HCT116 (cell line): ENCODE measurements around the gene TLR1. TPM values are rescaled to one million over a fixed set of nuclear protein-coding genes. Genes with fewer than 3 reads are reported as not detected.

ENCODE experiments used
- ATAC-seq: fragments of 200-7000 bp; cut with Tn5 transposase; 2 replicates; pipeline ENCODE4 v1.9.1; 2020; ENCODE audit warnings: mild to moderate bottlenecking, moderate library complexity
- BruUV-seq: library from RNA; stranded (reverse); fragments of 400-500 nt; replicated peaks from 2 replicates; lab custom pipeline; 2021; lab: Mats Ljungman, UMichigan
- CTCF ChIA-PET: fragments of 300-600 bp; sonication (Branson Sonifier 250); formaldehyde crosslinking; loops from one replicate; lab custom pipeline; 2021; ENCODE audit warnings: antibody characterized with exemption; lab: Charles Lee
- POLR2A ChIA-PET: fragments of 300-600, 350-600 bp; sonication (Branson Sonifier 250); formaldehyde crosslinking; loops from one replicate; lab custom pipeline; 2021; ENCODE audit warnings: antibody characterized with exemption; lab: Charles Lee
- RAD21 ChIA-PET, 2 experiments: fragments of 300-600 bp; sonication (Branson Sonifier 250); formaldehyde crosslinking; loops; one replicate each; lab custom pipeline; 2023; ENCODE audit warnings: low total read pairs in 2 of 2; ENCODE audit not compliant: uncharacterized antibody in 2 of 2, unreplicated experiment in 2 of 2, low non-redundant PET in 1 of 2; lab: Charles Lee
- DNase-seq: peaks from one replicate; pipeline ENCODE4 v3.0.0-alpha.2; 2010; ENCODE audit warnings: low read depth, low spot score
- H2AFZ ChIP-seq: fragments of 200-600 bp; shearing (Covaris generic), sonication (generic); 2 replicates; pipeline ENCODE4 v1.6.1; 2017; ENCODE audit warnings: low read depth, mixed run types, mixed read lengths, antibody characterized with exemption, low read length; ENCODE audit not compliant: poor library complexity, severe bottlenecking
- H3K27ac ChIP-seq: 2 replicates; pipeline ENCODE4 v1.5.1; 2012; ENCODE audit warnings: low read depth, low read length
- H3K27me3 ChIP-seq: fragments of 200-600 bp; sonication (generic); 2 replicates; pipeline ENCODE4 v1.6.1; 2016; ENCODE audit warnings: mixed run types, low read length, mixed read lengths; ENCODE audit not compliant: insufficient read depth
- H3K36me3 ChIP-seq, 2 experiments: fragments of 200-500 bp in 1 of 2; fragments of 200-600 bp in 1 of 2; sonication (Bioruptor generic) in 1 of 2; sonication (generic) in 1 of 2; 2 replicates each; pipeline versions ENCODE4 v1.5.1 to v1.6.1; 2014 to 2016; ENCODE audit warnings: low read length in 2 of 2, inconsistent platforms in 1 of 2, mixed read lengths in 1 of 2, mixed run types in 1 of 2; ENCODE audit not compliant: insufficient read depth in 2 of 2, control insufficient read depth in 1 of 2
- H3K4me1 ChIP-seq, 2 experiments: fragments of 200-600 bp in 1 of 2; sonication (generic) in 1 of 2; 2 replicates each; pipeline versions ENCODE4 v1.5.1 to v1.6.1; 2012 to 2017; ENCODE audit warnings: low read length in 2 of 2, inconsistent platforms in 1 of 2, mild to moderate bottlenecking in 1 of 2, mixed read lengths in 1 of 2, mixed run types in 1 of 2, moderate library complexity in 1 of 2; ENCODE audit not compliant: insufficient read depth in 2 of 2, control insufficient read depth in 1 of 2
- H3K4me2 ChIP-seq: fragments of 200-600 bp; sonication (generic); 2 replicates; pipeline ENCODE4 v1.6.1; 2017; ENCODE audit warnings: mixed run types, low read length, mixed read lengths
- H3K4me3 ChIP-seq, 2 experiments: fragments of 200-600 bp in 1 of 2; sonication (generic) in 1 of 2; replicated peaks in 1 of 2; 2 replicates each; pipeline ENCODE4 v1.5.1; 2011 to 2016; ENCODE audit warnings: low read length in 2 of 2, control low read depth in 1 of 2, low read depth in 1 of 2, mild to moderate bottlenecking in 1 of 2, mixed read lengths in 1 of 2, mixed run types in 1 of 2
- H3K79me2 ChIP-seq: fragments of 200-600 bp; sonication (generic); 2 replicates; pipeline ENCODE4 v1.6.1; 2017; ENCODE audit warnings: mild to moderate bottlenecking, mixed run types, low read length, moderate library complexity, mixed read lengths; ENCODE audit not compliant: insufficient read depth
- H3K9ac ChIP-seq: fragments of 200-600 bp; sonication (generic); 2 replicates; pipeline ENCODE4 v1.6.1; 2016; ENCODE audit warnings: low read length, mixed read lengths
- H3K9me2 ChIP-seq: fragments of 200-600 bp; sonication (generic), shearing (Covaris generic); 2 replicates; pipeline ENCODE4 v1.6.1; 2017; ENCODE audit warnings: mixed run types, mild to moderate bottlenecking, moderate library complexity; ENCODE audit not compliant: insufficient read depth
- H3K9me3 ChIP-seq, 2 experiments: fragments of 200-500 bp in 1 of 2; fragments of 200-600 bp in 1 of 2; sonication (Bioruptor generic) in 1 of 2; sonication (generic) in 1 of 2; 2 replicates each; pipeline ENCODE4 v1.6.1; 2014 to 2017; ENCODE audit warnings: low read length in 2 of 2, mixed read lengths in 2 of 2, inconsistent platforms in 1 of 2, low read depth in 1 of 2, mild to moderate bottlenecking in 1 of 2, mixed run types in 1 of 2, moderate library complexity in 1 of 2; ENCODE audit not compliant: control insufficient read depth in 1 of 2, insufficient read depth in 1 of 2
- H4K20me1 ChIP-seq: fragments of 200-600 bp; sonication (generic), shearing (Covaris generic); 2 replicates; pipeline ENCODE4 v1.6.1; 2017; ENCODE audit warnings: mixed run types, mild to moderate bottlenecking, moderate library complexity; ENCODE audit not compliant: insufficient read depth
- EZH2 ChIP-seq: fragments of 200-600 bp; sonication (generic); IDR thresholded peaks from 2 replicates; pipeline ENCODE4 v1.6.1; 2017; ENCODE audit warnings: antibody characterized with exemption, mixed run types
- EZH2phosphoT487 ChIP-seq: fragments of 200-600 bp; IDR thresholded peaks from 2 replicates; pipeline ENCODE4 v1.6.1; 2018; ENCODE audit warnings: antibody characterized with exemption, borderline replicate concordance
- FOSL1 ChIP-seq: IDR thresholded peaks from 2 replicates; pipeline ENCODE4 v1.6.1; 2012; ENCODE audit warnings: low read depth
- JUND ChIP-seq: IDR thresholded peaks from 2 replicates; pipeline ENCODE4 v1.6.1; 2012
- MAX ChIP-seq: IDR thresholded peaks from 2 replicates; pipeline ENCODE4 v1.6.1; 2012
- POLR2A ChIP-seq: IDR thresholded peaks from 2 replicates; pipeline ENCODE4 v1.7.0; 2011; ENCODE audit warnings: borderline replicate concordance; ENCODE audit not compliant: insufficient read depth, insufficient read length; ENCODE audit errors: extremely low read depth
- POLR2AphosphoS5 ChIP-seq: IDR thresholded peaks from 2 replicates; pipeline ENCODE4 v1.6.1; 2011; ENCODE audit warnings: mild to moderate bottlenecking, low read depth, low read length, moderate library complexity
- RAD21 ChIP-seq: IDR thresholded peaks from 2 replicates; pipeline ENCODE4 v1.6.1; 2012; ENCODE audit warnings: low read depth, mild to moderate bottlenecking
- SRF ChIP-seq: IDR thresholded peaks from 2 replicates; pipeline ENCODE4 v1.6.1; 2012; ENCODE audit warnings: low read depth
- TCF7L2 ChIP-seq: IDR thresholded peaks from 2 replicates; pipeline ENCODE4 v1.7.0; 2011; ENCODE audit warnings: borderline replicate concordance, inconsistent platforms; ENCODE audit not compliant: insufficient read depth, insufficient read length; ENCODE audit errors: extremely low read depth
- YY1 ChIP-seq: IDR thresholded peaks from 2 replicates; pipeline ENCODE4 v1.6.1; 2011; ENCODE audit warnings: low read length, low read depth, moderate library complexity, mild to moderate bottlenecking; ENCODE audit not compliant: insufficient replicate concordance; ENCODE audit errors: extremely low read depth
- ZBTB33 ChIP-seq: IDR thresholded peaks from 2 replicates; pipeline ENCODE4 v1.6.1; 2011; ENCODE audit warnings: mild to moderate bottlenecking, low read length, moderate library complexity; ENCODE audit not compliant: insufficient replicate concordance; ENCODE audit errors: extremely low read depth
- intact Hi-C: fragments of 100-400 bp; cut with micrococcal nuclease; formaldehyde crosslinking; loops from 2 replicates; pipeline ENCODE4 v1.10.0; 2022
- total RNA-seq: library from RNA; stranded (reverse); gene quantifications from one replicate; pipeline ENCODE4 v1.2.1, GENCODE V29; 2021; ENCODE audit not compliant: unreplicated experiment

TLR1 gene
- total RNA-seq, 1 experiment from 2014 or later, result 1.4 TPM

GRCh38 chr4:38815885-38816782 lies 11.5 kb upstream of the TLR1 start:
- no peak for TF ChIP-seq RAD21
- TF ChIP-seq FOSL1, result no peak
- no peak for TF ChIP-seq TCF7L2
- no peak for TF ChIP-seq MAX
- TF ChIP-seq POLR2AphosphoS5, result no peak
- TF ChIP-seq ZBTB33, result no peak
- no peak for TF ChIP-seq EZH2phosphoT487
- no peak for TF ChIP-seq YY1
- TF ChIP-seq POLR2A, result no peak
- TF ChIP-seq JUND, result no peak
- TF ChIP-seq EZH2, result no peak
- TF ChIP-seq SRF, result no peak
- TF ChIP-seq, all 23 proteins: peak for 0
- Histone ChIP-seq H3K79me2 (no peaks in the 10 kb centered on the region), H3K9me3 (no peaks in the 10 kb centered on the region), H3K27me3 (no peaks in the 10 kb centered on the region), H3K4me1 (no peaks in the 10 kb centered on the region), H4K20me1 (no peaks in the 10 kb centered on the region), H3K9ac (no peak overlapping the region), H3K4me3 (no peak overlapping the region), H3K9me2 (no peaks in the 10 kb centered on the region), H3K27ac (no peak overlapping the region), H2AFZ (no peak overlapping the region), H3K36me3 (no peaks in the 10 kb centered on the region), H3K4me2 (no peak overlapping the region)
- no peak for DNase-seq
- BruUV-seq, result no TSS peak
- intact Hi-C loops, result no loop called here
- ChIA-PET RAD21 (no interaction called here), POLR2A (no interaction called here), CTCF (no interaction called here)
- ATAC-seq, result no peak
